Loucy (cell line): ENCODE results near the gene MRPS15.

ENCODE experiments used
- H2AFZ ChIP-seq: fragments of 200-600 bp; sonication (generic); 2 replicates; pipeline ENCODE4 v1.6.0; 2016; ENCODE audit warnings: antibody characterized with exemption, mild to moderate bottlenecking, low read length, moderate library complexity
- H3F3A ChIP-seq: fragments of 200-600 bp; 2 replicates; pipeline ENCODE4 v1.6.0; 2016; ENCODE audit warnings: antibody characterized with exemption, low read depth, mild to moderate bottlenecking
- H3K27me3 ChIP-seq: fragments of 200-600 bp; sonication (generic); 2 replicates; pipeline ENCODE4 v1.6.1; 2014; ENCODE audit warnings: low read length, mild to moderate bottlenecking; ENCODE audit not compliant: insufficient read depth, poor library complexity, severe bottlenecking
- H3K36me3 ChIP-seq: fragments of 200-600 bp; sonication (generic); 2 replicates; pipeline ENCODE4 v1.6.1; 2016; ENCODE audit warnings: low read length; ENCODE audit not compliant: insufficient read depth
- H3K4me1 ChIP-seq: fragments of 200-600 bp; sonication (generic); 2 replicates; pipeline ENCODE4 v1.5.1; 2014; ENCODE audit warnings: low read length, mild to moderate bottlenecking; ENCODE audit not compliant: insufficient read depth, poor library complexity, severe bottlenecking
- H3K4me2 ChIP-seq: fragments of 200-600 bp; sonication (generic); 2 replicates; pipeline ENCODE4 v1.6.0; 2014; ENCODE audit warnings: antibody characterized with exemption, low read length, low read depth, mild to moderate bottlenecking; ENCODE audit not compliant: poor library complexity, severe bottlenecking
- H3K4me3 ChIP-seq: fragments of 200-600 bp; sonication (generic); 2 replicates; pipeline ENCODE4 v1.5.1; 2014; ENCODE audit warnings: low read length, mild to moderate bottlenecking, mixed read lengths; ENCODE audit not compliant: poor library complexity, severe bottlenecking
- H3K79me2 ChIP-seq: fragments of 200-600 bp; sonication (generic); 2 replicates; pipeline ENCODE4 v1.6.1; 2014; ENCODE audit warnings: low read length; ENCODE audit not compliant: insufficient read depth
- H3K9ac ChIP-seq: fragments of 200-600 bp; sonication (generic); 2 replicates; pipeline ENCODE4 v1.6.0; 2014; ENCODE audit warnings: mild to moderate bottlenecking, low read depth, low read length, moderate library complexity; ENCODE audit not compliant: poor library complexity, severe bottlenecking
- H3K9me2 ChIP-seq: fragments of 200-600 bp; sonication (generic); replicated peaks from 2 replicates; pipeline ENCODE4 v1.6.1; 2016; ENCODE audit warnings: low read depth, low read length, mixed read lengths
- H3K9me3 ChIP-seq: fragments of 200-600 bp; sonication (generic); 2 replicates; pipeline ENCODE4 v1.6.1; 2014; ENCODE audit warnings: mild to moderate bottlenecking, antibody characterized with exemption, low read length, low read depth; ENCODE audit not compliant: insufficient read depth
- H4K20me1 ChIP-seq: fragments of 200-600 bp; sonication (generic); 2 replicates; pipeline ENCODE4 v1.6.0; 2014; ENCODE audit warnings: antibody characterized with exemption, low read length, mild to moderate bottlenecking; ENCODE audit not compliant: insufficient read depth, poor library complexity, severe bottlenecking
- CTCF ChIP-seq: fragments of 200-600 bp; sonication (generic); conservative IDR thresholded peaks from 2 replicates; pipeline ENCODE4 v1.5.1; 2014; ENCODE audit warnings: mild to moderate bottlenecking, antibody characterized with exemption, low read length
- EZH2phosphoT487 ChIP-seq: fragments of 200-600 bp; IDR thresholded peaks from 2 replicates; pipeline ENCODE4 v1.6.1; 2018; ENCODE audit warnings: antibody characterized with exemption, mild to moderate bottlenecking, moderate library complexity, borderline replicate concordance

The MRPS15 gene

DNA sequence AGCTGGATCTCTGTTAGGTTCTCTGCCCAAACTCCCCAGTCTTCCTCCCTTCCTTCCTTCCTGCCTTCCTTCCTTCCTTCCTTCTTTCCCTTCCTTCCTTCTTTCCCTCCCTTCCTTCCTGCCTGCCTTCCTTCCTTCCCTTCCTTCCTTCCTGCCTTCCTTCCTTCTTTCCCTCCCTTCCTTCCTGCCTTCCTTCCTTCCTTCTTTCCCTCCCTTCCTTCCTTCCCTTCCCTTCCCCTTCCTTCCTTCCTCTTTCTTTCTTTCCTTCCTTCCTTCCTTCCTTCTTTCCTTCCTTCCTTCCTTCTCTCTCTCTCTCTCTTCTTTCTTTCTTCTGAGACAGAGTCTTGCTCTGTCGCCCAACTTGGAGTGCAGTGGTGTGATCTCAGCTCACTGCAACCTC lies 57.7 kb downstream of the MRPS15 start:
- H2AFZ ChIP-seq: no peak overlapping the region
- no peak overlapping the region for H3K9ac ChIP-seq
- no peaks in the 10 kb centered on the region for H3K79me2 ChIP-seq
- H3K36me3 ChIP-seq: no peaks in the 10 kb centered on the region
- TF ChIP-seq EZH2phosphoT487 (no peak), CTCF (no peak)
- no peak overlapping the region for H3K4me2 ChIP-seq
- H3F3A ChIP-seq: no peaks in the 10 kb centered on the region; the same call in 1 of the 2 replicates
- H4K20me1 ChIP-seq: no peaks in the 10 kb centered on the region
- no peaks in the 10 kb centered on the region for H3K9me2 ChIP-seq
- H3K4me3 ChIP-seq: no peak overlapping the region
- no peaks in the 10 kb centered on the region for H3K4me1 ChIP-seq
- no peaks in the 10 kb centered on the region for H3K9me3 ChIP-seq
- H3K27me3 ChIP-seq: no peaks in the 10 kb centered on the region
